RWPE2 (cell line): Measurements from ENCODE around the gene HOXA10.

Experiments
- ATAC-seq: fragments of 200-7000 bp; cut with Tn5 transposase; 3 replicates; pipeline ENCODE4 v1.9.1; 2021; ENCODE audit warnings: low read depth
- DNase-seq: peaks from one replicate; pipeline ENCODE4 v3.0.0-alpha.2; 2020; ENCODE audit warnings: low spot score
- H3K27ac ChIP-seq: fragments of 450-650 bp; 2 replicates; pipeline ENCODE4 v1.5.1; 2017; ENCODE audit warnings: mild to moderate bottlenecking; ENCODE audit not compliant: poor library complexity, severe bottlenecking
- H3K27me3 ChIP-seq: fragments of 250-450 bp; sonication (Bioruptor Pico); 2 replicates; pipeline ENCODE4 v1.5.1; 2021; ENCODE audit warnings: mild to moderate bottlenecking, moderate library complexity; ENCODE audit not compliant: insufficient read depth, poor library complexity, severe bottlenecking
- H3K36me3 ChIP-seq: fragments of 250-450 bp; sonication (Bioruptor Pico); 2 replicates; pipeline ENCODE4 v1.5.1; 2020; ENCODE audit warnings: low read depth, mild to moderate bottlenecking, moderate library complexity
- H3K4me1 ChIP-seq: fragments of 250-450 bp; sonication (Bioruptor Pico); 2 replicates; pipeline ENCODE4 v1.5.1; 2021; ENCODE audit warnings: mild to moderate bottlenecking, moderate library complexity; ENCODE audit not compliant: insufficient read depth, poor library complexity, severe bottlenecking
- H3K4me3 ChIP-seq: fragments of 250-450 bp; sonication (Bioruptor Pico); 2 replicates; pipeline ENCODE4 v1.5.1; 2021; ENCODE audit warnings: mild to moderate bottlenecking, moderate library complexity; ENCODE audit not compliant: severe bottlenecking
- H3K9me3 ChIP-seq: fragments of 250-450 bp; sonication (Bioruptor Pico); 2 replicates; pipeline ENCODE4 v1.5.1; 2021; ENCODE audit warnings: mild to moderate bottlenecking, moderate library complexity; ENCODE audit not compliant: severe bottlenecking
- TF ChIP-seq, protein P1 (sequence below): fragments of 450-650 bp; IDR thresholded peaks from one replicate; pipeline ENCODE4 v1.5.1; 2017; ENCODE audit warnings: mild to moderate bottlenecking, moderate library complexity; ENCODE audit not compliant: poor library complexity, severe bottlenecking

HOXA10 gene

GRCh38 chr7:27151931-27152815 lies 21.9 kb downstream of the HOXA10 start, which contains the start of gene HOXA3:
TSS of gene HOXA3 (minus strand) at chr7:27152583. CDS start at chr7:27110640, 41,943 bp downstream.
- H3K36me3 ChIP-seq, result no peaks in the 10 kb centered on the region
- peak within 1 kb of the TSS; percentile 38 for H3K4me3 ChIP-seq
- H3K27me3 ChIP-seq, result no peaks in the 10 kb centered on the region
- TF ChIP-seq, protein P1, sequence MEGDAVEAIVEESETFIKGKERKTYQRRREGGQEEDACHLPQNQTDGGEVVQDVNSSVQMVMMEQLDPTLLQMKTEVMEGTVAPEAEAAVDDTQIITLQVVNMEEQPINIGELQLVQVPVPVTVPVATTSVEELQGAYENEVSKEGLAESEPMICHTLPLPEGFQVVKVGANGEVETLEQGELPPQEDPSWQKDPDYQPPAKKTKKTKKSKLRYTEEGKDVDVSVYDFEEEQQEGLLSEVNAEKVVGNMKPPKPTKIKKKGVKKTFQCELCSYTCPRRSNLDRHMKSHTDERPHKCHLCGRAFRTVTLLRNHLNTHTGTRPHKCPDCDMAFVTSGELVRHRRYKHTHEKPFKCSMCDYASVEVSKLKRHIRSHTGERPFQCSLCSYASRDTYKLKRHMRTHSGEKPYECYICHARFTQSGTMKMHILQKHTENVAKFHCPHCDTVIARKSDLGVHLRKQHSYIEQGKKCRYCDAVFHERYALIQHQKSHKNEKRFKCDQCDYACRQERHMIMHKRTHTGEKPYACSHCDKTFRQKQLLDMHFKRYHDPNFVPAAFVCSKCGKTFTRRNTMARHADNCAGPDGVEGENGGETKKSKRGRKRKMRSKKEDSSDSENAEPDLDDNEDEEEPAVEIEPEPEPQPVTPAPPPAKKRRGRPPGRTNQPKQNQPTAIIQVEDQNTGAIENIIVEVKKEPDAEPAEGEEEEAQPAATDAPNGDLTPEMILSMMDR, result no peak
- ATAC-seq (peak; percentile 7; the same call in 1 of the 3 replicates), DNase-seq (peak; percentile 70)
- peaks cover 8% of the 10 kb centered on the region for H3K4me1 ChIP-seq
- no peaks in the 10 kb centered on the region for H3K9me3 ChIP-seq
- H3K27ac ChIP-seq, result peak within 1 kb of the TSS; percentile 85

DNA sequence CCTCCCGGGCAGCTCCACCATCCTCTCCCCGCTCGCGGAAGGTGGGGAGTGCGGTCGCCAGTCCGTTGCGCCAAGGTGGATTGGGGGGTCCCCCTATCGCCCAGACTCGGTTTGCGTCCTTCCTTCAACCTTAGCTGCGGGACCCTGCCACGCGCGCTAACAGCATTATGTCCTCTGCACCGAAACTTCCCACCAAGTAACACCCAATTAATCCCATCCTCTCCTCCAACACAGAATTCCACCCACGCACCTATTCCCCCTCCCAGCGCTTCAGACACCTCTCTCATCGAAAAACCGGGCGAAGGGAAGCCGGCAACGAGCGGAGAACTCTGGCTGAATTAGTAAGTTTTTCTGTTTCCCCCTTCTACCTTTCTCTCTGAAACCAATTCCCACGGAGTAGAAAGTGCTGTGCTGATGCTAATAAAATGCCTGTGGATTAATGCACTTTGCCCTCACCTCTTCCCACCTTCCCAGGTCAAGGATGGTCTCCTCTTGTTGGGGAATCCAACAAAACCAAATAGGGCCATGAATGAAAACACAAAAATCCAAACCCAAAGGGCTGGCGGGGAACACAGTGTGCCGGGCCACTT lies 22.7 kb downstream of the HOXA10 start:
- Histone ChIP-seq H3K27me3 (no peaks in the 10 kb centered on the region), H3K27ac (peak overlapping the region; percentile 85), H3K4me1 (peaks cover 12% of the 10 kb centered on the region), H3K9me3 (no peaks in the 10 kb centered on the region), H3K4me3 (peak overlapping the region; percentile 38), H3K36me3 (no peaks in the 10 kb centered on the region)
- peak; percentile 63 for DNase-seq
- ATAC-seq, result no peak
- TF ChIP-seq, protein P1, result no peak

DNA sequence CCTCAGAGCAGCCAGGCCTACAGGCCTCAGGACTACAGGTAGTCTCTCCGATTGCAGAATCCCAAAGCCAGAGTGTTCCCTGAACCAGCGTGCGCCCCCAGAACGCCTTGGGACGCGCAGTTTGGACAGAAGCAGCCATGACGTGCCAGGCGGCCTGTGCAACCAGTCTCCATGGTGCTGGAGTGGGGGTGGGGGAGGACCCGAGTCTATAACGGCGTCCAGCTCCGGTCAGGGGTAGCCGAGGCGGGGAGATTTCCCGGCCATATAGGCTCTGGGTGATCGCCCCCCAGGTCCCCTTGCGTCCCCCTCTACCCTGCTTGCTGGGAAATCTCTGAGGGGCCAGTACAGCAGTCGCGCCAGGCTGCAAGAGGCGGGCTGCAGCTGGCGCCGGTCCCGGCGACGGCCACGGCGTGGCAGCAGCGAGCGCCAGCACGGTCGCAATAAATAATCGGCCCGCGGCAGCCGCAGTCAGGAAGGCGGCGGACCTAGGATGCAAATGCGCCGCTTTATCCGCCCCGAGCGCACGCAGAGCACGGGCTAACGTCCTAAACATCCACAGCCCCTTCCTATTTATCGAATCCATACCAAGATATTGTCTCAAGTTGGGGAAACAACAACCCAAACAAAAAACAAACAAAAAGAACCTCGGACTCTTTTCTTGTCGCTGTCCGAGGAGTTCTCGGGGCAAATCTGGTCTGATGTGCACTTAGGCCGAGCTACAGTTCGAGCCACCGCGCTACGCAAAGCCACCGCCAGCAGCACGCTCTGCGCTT lies 23.4 kb downstream of the HOXA10 start:
- DNase-seq, result peak; percentile 85
- peak; percentile 41 for ATAC-seq
- H3K27ac ChIP-seq, result peak overlapping the region; percentile 85

GRCh38 chr7:27149842-27150567 lies 24.1 kb downstream of the HOXA10 start:
- DNase-seq (peak; percentile 56), ATAC-seq (peak; percentile 13)
- Histone ChIP-seq H3K27ac (peak overlapping the region; percentile 85), H3K4me1 (peaks cover 12% of the 10 kb centered on the region), H3K4me3 (peak overlapping the region; percentile 38), H3K9me3 (no peaks in the 10 kb centered on the region), H3K27me3 (no peaks in the 10 kb centered on the region), H3K36me3 (no peaks in the 10 kb centered on the region)
- TF ChIP-seq, protein P1, result no peak

More for the DNA sequence above, 23.4 kb downstream of the HOXA10 start:
- TF ChIP-seq, protein P1, result peak; percentile 92
- Histone ChIP-seq H3K4me3 (peak overlapping the region; percentile 38), H3K4me1 (peaks cover 14% of the 10 kb centered on the region), H3K9me3 (no peaks in the 10 kb centered on the region), H3K27me3 (no peaks in the 10 kb centered on the region), H3K36me3 (no peaks in the 10 kb centered on the region)
